GM21381 (cell line): Measurements from ENCODE around the gene CFB.

Experiments
- ATAC-seq: cut with Tn5 transposase; IDR thresholded peaks from one replicate; pipeline ENCODE4 v1.9.1; 2021; ENCODE audit warnings: mild to moderate bottlenecking, moderate library complexity; ENCODE audit not compliant: unreplicated experiment

Gene CFB

GRCh38 chr6:31947864-31948263 lies 2.0 kb downstream of the CFB start:
- ATAC-seq = no peak

DNA sequence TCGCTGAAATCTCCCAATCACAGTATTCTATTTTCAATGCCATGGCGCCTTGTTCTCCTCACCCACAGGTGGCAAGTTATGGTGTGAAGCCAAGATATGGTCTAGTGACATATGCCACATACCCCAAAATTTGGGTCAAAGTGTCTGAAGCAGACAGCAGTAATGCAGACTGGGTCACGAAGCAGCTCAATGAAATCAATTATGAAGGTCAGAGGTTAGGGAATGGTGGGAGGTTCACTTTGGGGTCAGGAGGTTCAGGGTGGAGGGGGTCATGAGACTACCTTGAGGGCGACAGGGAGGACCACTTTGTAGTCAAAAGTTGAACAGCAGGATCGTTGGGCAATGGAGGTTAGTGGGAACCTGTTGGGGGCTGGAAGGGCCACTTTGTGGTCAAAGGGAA lies 2.4 kb downstream of the CFB start:
- no peak for ATAC-seq

- no peak for ATAC-seq
Observed at GRCh38 chr6:31948753-31949413, 3.0 kb downstream of the CFB start.

DNA sequence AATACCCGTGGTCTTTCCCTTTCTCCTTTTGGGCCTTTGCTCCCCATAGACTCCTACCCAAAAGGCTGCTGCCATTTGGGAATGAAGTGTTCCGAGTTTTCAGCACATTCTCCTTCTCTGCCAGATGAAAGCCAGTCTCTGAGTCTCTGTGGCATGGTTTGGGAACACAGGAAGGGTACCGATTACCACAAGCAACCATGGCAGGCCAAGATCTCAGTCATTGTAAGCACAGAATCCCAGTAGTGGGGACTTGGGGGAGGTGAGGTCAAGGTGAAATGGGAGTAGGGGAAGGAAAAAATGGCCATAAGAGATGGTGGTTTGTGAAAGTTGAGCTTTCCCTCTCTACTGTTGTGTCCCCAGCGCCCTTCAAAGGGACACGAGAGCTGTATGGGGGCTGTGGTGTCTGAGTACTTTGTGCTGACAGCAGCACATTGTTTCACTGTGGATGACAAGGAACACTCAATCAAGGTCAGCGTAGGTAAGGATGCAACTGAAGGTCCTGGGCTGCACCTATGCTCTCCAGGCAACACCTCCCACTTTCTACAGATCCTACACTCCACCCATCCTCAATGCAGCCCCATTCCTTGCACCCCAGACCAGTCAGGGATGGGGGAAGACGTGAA lies 4.1 kb downstream of the CFB start:
- ATAC-seq = no peak

DNA sequence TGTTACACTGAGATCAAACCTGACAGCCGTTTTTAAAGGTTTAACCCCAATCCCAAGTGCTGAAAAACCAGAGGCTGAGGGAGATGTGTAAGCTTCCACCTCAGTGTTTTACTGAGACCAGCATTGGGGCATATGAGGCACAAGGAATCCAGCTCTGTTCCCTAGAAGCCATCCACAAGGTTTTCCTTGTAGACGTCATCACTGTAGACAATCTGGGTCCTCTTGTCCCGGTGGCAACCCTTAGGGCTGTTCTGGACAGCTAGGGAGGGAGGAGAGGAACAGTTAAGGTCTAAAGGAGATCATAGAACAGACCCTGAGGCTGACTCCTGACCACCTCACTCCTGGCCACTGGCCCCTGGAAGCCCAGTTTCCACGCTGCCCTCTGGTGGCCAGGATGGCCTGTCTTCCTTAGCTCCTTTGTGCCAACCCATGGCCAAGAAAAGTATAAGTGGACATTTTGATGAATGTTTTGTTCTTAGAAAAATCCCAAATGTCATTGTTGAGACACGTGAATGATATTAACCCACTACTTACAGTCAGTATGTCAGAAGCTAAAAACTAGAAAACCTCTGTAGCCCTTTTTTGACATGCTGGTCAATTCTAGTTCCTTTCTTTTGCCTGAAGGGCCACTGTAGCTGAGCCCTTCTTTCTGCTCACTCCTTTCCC lies 6.4 kb downstream of the CFB start:
- no peak for ATAC-seq

- ATAC-seq = no peak
Observed at GRCh38 chr6:31952890-31953289, 7.0 kb downstream of the CFB start.

GRCh38 chr6:31954511-31954910 lies 8.6 kb downstream of the CFB start:
- ATAC-seq = no peak

DNA sequence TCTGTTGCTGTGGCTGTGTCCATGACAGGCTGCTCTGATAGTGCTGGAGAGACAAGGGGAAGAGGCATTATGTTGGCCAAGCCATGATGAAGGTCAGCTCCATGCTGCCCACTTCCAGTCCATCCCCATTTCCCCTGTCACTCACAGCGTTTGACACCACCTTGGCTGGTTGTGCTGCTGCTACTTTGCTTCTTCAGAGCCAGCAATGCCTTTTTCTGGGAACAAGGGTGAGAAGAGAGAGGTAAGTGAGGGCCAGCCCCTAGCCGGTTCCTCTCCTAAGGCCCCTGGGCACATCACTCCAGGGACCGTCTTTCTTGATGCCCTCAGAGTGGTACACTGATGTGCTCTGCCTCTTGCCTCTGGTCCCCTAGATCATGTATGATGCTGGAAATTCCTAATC lies 10.9 kb downstream of the CFB start:
- no peak for ATAC-seq

DNA sequence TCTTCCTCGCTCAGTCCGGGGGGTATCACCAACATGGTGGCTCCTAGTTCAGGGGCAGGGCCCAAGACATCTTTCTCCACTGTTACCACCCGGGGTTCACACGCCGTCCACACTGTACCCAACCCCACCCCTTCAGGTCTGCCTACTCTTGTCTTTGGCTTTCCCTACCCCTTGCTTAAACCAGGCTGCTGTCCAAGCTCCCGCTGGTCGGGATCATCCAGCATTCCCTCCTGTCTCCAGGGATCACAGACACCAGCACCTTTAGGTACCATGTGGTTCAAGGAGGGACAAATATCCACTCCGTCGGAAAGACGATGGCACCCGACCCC lies 12.5 kb downstream of the CFB start:
- ATAC-seq = no peak

DNA sequence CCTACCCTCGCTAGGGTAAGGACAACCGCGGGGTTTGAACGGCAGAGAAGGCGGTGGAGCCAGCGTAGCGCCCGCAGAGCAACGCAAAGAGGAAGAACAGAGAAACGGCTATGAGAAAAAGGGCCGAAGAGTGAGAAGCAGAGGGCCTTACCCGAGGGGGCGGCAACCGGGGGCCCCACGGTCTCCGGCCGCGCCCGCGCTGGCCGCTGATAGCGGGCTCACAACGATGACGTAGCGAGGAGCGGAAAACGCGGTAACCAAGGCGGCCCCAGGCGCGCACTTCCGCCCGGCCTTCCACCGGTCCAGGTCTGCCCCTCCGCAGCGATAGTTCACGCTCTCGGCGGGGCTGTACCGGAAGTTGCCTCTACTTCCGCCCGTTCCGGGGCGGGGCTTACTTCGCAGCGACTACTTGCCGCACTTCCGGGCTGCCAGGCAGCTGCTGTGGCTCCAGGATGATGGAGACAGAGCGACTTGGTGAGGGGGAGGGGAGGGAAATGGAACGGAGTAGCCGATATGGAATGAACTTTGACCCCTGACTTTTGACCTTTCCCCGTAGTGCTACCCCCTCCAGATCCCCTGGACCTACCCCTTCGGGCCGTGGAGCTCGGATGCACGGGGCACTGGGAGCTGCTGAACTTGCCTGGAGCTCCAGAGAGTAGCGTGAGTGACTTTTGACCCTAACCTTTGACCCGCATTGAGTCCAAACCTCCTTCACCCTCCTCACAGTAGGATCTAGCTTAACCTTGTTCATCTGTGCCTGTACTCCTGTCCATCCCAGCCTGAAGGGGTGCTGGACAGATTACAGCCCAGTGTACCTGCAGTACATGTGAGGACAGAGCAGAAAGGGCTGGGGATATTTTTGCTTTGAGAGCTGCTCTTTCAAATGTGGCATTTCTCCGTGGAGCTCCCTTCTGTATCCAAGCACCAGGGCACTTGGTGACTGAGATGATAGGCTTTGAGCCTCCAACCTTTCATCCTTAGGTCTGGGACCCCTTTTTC lies 13.1 kb downstream of the CFB start, which contains the start of the genes NELFE and SKIC2:
NELFE (minus strand) TSS at position 231 of the 999 bp plus-strand sequence. CDS start 525 bp downstream, outside the sequence.
SKIC2 (plus strand) TSS at position 435 of the 999 bp plus-strand sequence; CDS start at position 453, 18 bp downstream.
- peak; percentile 93 for ATAC-seq

DNA sequence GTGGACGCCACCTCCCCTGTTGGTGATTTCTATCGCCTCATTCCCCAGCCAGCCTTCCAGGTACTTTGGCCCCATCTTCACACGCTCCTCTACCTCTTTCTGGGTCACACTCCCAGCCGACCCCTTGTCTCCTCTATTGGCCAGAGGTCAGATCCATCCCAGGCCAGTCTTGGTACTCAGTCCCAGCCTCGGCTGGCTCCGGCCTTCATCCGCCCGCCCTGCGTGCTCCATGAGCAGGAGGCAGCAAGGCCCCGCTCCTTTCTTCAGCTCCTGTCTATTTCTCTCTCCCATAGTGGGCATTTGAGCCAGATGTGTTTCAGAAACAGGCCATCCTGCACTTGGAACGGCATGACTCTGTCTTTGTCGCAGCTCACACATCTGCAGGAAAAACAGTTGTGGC lies 15.7 kb downstream of the CFB start:
- no peak for ATAC-seq

- ATAC-seq = no peak
Observed at GRCh38 chr6:31963921-31964320, 18.0 kb downstream of the CFB start.

GRCh38 chr6:31965700-31966099 lies 19.8 kb downstream of the CFB start:
- no peak for ATAC-seq

GRCh38 chr6:31966506-31966905 lies 20.6 kb downstream of the CFB start:
- no peak for ATAC-seq

GRCh38 chr6:31966997-31967925 lies 21.4 kb downstream of the CFB start:
- ATAC-seq = no peak

DNA sequence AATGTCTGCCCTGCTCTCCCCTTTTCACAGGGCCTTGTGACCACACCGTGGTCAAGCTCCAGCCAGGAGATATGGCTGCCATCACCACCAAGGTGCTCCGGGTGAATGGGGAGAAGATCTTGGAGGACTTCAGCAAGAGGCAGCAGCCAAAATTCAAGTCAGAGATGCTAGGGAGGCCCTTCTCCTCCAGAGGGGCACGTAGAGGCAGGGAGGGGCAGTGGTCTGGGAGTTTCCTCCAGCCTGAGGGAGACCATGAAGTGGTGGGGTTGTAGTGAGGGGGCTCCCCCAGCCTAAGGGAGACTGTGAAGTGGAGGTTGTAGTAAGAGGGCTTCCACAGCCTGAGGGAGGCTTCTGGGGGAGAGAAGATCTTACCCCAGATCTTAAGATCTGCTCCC lies 22.0 kb downstream of the CFB start:
- ATAC-seq = no peak

- no peak for ATAC-seq
Observed at GRCh38 chr6:31968326-31968725, 22.4 kb downstream of the CFB start.

DNA sequence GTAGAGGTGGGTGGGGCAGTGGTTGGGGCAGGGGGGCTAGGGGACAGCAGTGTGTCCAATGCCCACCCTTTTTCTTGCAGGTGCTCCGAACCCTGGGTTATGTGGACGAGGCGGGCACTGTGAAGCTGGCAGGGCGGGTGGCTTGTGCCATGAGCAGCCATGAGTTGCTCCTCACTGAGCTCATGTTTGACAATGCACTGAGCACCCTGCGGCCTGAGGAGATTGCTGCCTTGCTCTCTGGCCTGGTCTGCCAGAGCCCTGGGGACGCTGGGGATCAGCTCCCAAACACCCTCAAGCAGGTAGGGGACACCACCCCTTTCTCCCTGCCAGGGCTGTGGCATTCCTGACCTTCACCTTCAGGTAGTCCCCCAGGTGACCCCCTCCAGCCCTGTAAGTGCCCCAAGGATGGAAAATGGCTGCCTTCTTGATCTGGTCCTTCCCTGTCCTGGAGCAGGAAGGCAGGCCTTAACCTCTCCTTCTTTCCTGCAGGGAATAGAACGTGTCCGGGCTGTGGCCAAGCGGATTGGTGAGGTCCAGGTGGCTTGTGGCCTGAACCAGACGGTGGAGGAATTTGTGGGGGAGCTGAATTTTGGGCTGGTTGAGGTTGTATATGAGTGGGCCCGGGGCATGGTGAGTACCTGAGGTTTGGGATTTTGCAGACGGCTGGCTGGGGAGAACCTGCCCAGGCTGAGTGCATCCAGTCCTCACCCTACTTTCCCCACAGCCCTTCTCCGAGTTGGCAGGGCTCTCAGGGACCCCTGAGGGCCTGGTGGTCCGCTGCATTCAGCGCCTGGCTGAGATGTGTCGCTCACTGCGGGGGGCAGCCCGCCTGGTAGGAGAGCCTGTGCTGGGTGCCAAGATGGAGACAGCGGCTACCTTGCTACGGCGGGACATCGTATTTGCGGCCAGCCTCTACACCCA lies 23.2 kb downstream of the CFB start:
- ATAC-seq = no peak
